ENCODE data around the gene DPP9. TPM values are rescaled to one million over a fixed set of nuclear protein-coding genes. Genes with fewer than 3 reads are reported as not detected.

Gene DPP9
- total RNA-seq, 2 donors from 2014 or later, result 36.2 to 50.4 TPM

GRCh38 chr19:4635754-4636116, 87.9 kb downstream of the DPP9 start:
- TF ChIP-seq, protein P1, sequence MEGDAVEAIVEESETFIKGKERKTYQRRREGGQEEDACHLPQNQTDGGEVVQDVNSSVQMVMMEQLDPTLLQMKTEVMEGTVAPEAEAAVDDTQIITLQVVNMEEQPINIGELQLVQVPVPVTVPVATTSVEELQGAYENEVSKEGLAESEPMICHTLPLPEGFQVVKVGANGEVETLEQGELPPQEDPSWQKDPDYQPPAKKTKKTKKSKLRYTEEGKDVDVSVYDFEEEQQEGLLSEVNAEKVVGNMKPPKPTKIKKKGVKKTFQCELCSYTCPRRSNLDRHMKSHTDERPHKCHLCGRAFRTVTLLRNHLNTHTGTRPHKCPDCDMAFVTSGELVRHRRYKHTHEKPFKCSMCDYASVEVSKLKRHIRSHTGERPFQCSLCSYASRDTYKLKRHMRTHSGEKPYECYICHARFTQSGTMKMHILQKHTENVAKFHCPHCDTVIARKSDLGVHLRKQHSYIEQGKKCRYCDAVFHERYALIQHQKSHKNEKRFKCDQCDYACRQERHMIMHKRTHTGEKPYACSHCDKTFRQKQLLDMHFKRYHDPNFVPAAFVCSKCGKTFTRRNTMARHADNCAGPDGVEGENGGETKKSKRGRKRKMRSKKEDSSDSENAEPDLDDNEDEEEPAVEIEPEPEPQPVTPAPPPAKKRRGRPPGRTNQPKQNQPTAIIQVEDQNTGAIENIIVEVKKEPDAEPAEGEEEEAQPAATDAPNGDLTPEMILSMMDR (IDR thresholded peaks at IDR 0.05), result no peak
- Histone ChIP-seq H3K4me1 (peaks cover 0 to 47% of the 10 kb centered on the region in 2 donors), H3K27ac (peak overlapping the region in 1 of 2 donors; percentile 44)

GRCh38 chr19:4633140-4633967, 90.3 kb downstream of the DPP9 start:
- Histone ChIP-seq H3K27me3 (no peaks in the 10 kb centered on the region), H3K27ac (no peak overlapping the region), H3K4me3 (no peak overlapping the region), H3K4me1 (peaks cover 0 to 29% of the 10 kb centered on the region in 2 donors), H3K36me3 (no peaks in the 10 kb centered on the region), H3K9me3 (no peaks in the 10 kb centered on the region)
- TF ChIP-seq, protein P1 (IDR thresholded peaks at IDR 0.05), result peak; percentile 70 to 82
- DNase-seq (ENCODE audit: low spot score), result peak; percentile 65

More at GRCh38 chr19:4635754-4636116, 87.9 kb downstream of the DPP9 start:
- peak overlapping the region; percentile 46 to 55 for H3K4me3 ChIP-seq
- H3K27me3 ChIP-seq, result no peaks in the 10 kb centered on the region
- no peaks in the 10 kb centered on the region for H3K9me3 ChIP-seq
- DNase-seq (ENCODE audit: low spot score), result no peak
- H3K36me3 ChIP-seq, result no peaks in the 10 kb centered on the region

Small RNAs within 50 kb of the gene (microRNA-seq; reads per million reads assigned to microRNA genes)
- gene MIR7-3 (ENCODE audit: borderline number of aligned reads in 2 of 2, borderline replicate concordance in 1 of 2), result 0 reads per million in 2 donors

Other genes starting within 250 kb of the DPP9 start
- gene PLIN4, start 205.4 kb downstream of the DPP9 start, total RNA-seq, result 100 to 1,000 TPM; 104 to 156 TPM
- 10 to 100 TPM; 21.4 to 43.6 TPM for gene PLIN5, start 188.6 kb downstream of the DPP9 start, total RNA-seq
- under 1 TPM in 1 of 2 donors, not detected in 1; 0.67 TPM for gene LRG1, start 183.8 kb downstream of the DPP9 start, total RNA-seq
- 10 to 100 TPM in 1 of 2 donors, 1 to 10 TPM in 1; 3.9 to 10.8 TPM for gene SEMA6B, start 164.2 kb downstream of the DPP9 start, total RNA-seq
- gene TNFAIP8L1, start 84.3 kb downstream of the DPP9 start, total RNA-seq, result 1 to 10 TPM; 2.6 to 4.2 TPM
- gene MYDGF, start 53.5 kb downstream of the DPP9 start, total RNA-seq, result 10 to 100 TPM; 26.3 to 36.6 TPM
- gene FEM1A, start 67.9 kb upstream of the DPP9 start, total RNA-seq, result 10 to 100 TPM; 30.5 to 51.3 TPM
- gene TICAM1, start 107.9 kb upstream of the DPP9 start, total RNA-seq, result 1 to 10 TPM; 3.0 to 7.6 TPM
- 10 to 100 TPM; 23.3 to 27.2 TPM for gene PLIN3, start 143.8 kb upstream of the DPP9 start, total RNA-seq
- not detected for gene ARRDC5, start 179.1 kb upstream of the DPP9 start, total RNA-seq
- under 1 TPM; 0.28 to 0.33 TPM for gene UHRF1, start 185.7 kb upstream of the DPP9 start, total RNA-seq
- 10 to 100 TPM; 17.6 to 26.0 TPM for gene KDM4B, start 245.3 kb upstream of the DPP9 start, total RNA-seq

Data from right atrium auricular region (tissue), 2 donors.